GM23248 (cell line): ENCODE data around the gene NFIC.

Experiments
- EZH2 ChIP-seq: fragments of 200-600 bp; sonication (generic); IDR thresholded peaks from 2 replicates; pipeline ENCODE4 v1.6.1; 2018; ENCODE audit warnings: antibody characterized with exemption, mild to moderate bottlenecking; ENCODE audit not compliant: insufficient read depth, poor library complexity, severe bottlenecking
- EZH2phosphoT487 ChIP-seq: fragments of 200-600 bp; sonication (generic); IDR thresholded peaks from 2 replicates; pipeline ENCODE4 v1.6.1; 2018; ENCODE audit warnings: antibody characterized with exemption, moderate library complexity, mild to moderate bottlenecking, low read depth; ENCODE audit not compliant: insufficient read depth

DNA sequence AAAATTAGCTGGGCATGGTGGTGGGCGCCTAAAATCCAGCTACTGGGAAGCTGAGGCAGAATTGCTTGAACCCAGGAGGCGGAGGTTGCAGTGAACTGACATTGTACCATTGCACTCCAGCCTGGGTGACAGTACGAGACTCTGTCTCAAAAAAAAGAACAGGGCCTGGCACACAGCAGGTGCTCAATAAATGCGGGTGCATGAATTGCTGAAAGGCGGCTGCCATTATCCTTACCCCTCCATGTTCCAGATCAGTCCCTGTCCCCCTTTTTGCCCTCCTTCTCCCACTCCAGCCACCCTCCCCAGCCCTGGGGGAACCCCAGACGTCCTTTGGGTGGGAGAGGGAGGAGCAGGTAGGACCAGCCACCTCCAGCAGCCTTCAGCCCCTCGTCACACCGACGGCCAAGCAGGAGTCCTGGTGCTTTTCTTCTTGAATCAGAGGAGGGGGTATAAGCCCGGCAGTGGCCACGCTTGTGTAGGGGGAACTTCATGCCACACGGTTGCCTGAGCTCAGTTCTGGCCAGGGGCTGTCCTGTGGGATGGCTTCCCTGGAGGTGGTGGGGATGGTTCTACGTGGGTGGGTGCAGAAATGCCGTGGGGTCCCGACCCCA is 20.4 kb upstream of the NFIC start:
- TF ChIP-seq EZH2 (no peak), EZH2phosphoT487 (no peak)
